Measurements from ENCODE around the gene MAP3K3. TPM values are rescaled to one million over a fixed set of nuclear protein-coding genes. Genes with fewer than 3 reads are reported as not detected.

The MAP3K3 gene
- total RNA-seq, 2 experiments from 2014 or later: 75.8 to 78.1 TPM

- H3K4me1 Mint-ChIP-seq (ENCODE audit: low read depth): no peaks in the 10 kb centered on the region
- no peaks in the 10 kb centered on the region for H3K9me3 Mint-ChIP-seq
- ATAC-seq (ENCODE audit: poor library complexity) (no peak), DNase-seq (no peak)
- no peaks in the 10 kb centered on the region for H3K27me3 Mint-ChIP-seq
- intact Hi-C loops (cut with DNase I, micrococcal nuclease): no loop called here
- Histone ChIP-seq H3K4me3 (ENCODE audit: low read length) (no peak overlapping the region), H3K4me1 (ENCODE audit: insufficient read depth, low read length) (no peaks in the 10 kb centered on the region), H3K36me3 (ENCODE audit: insufficient read depth, low read length) (peaks cover 71% of the 10 kb centered on the region), H3K9me3 (ENCODE audit: control insufficient read depth in 1 of 2, insufficient read depth in 1 of 2, low read length in 2 of 2) (no peaks in the 10 kb centered on the region), H3K27ac (ENCODE audit: low read depth in 1 of 2, low read length in 2 of 2) (no peak overlapping the region), H3K27me3 (ENCODE audit: control insufficient read depth in 1 of 2, insufficient read depth in 2 of 2, low read length in 2 of 2) (no peaks in the 10 kb centered on the region)
- POLR2A ChIA-PET: interaction anchor here (1.5 to 3.1 kb wide), 2 partner anchors 9 to 16 kb away, joined by 4 to 22 read pairs; no protein-coding TSS in a partner anchor
- peaks cover 82% of the 10 kb centered on the region for H3K36me3 Mint-ChIP-seq (ENCODE audit: low read depth)
- CTCF ChIA-PET: interaction anchor here (1.9 kb wide), 1 partner anchor 25 kb away, joined by 5 read pairs; no protein-coding TSS in a partner anchor
- H3K27ac Mint-ChIP-seq: no peak overlapping the region
- TF ChIP-seq CTCF (IDR thresholded peaks at IDR 0.05): no peak
- no peak overlapping the region for H3K4me3 Mint-ChIP-seq
These were observed 63.4 kb downstream of the MAP3K3 start for GRCh38 chr17:63685578-63685977.

GRCh38 chr17:63686138-63686685, 64.0 kb downstream of the MAP3K3 start:
- no peak for TF ChIP-seq CTCF (IDR thresholded peaks at IDR 0.05)
- POLR2A ChIA-PET: interaction anchor here (1.5 to 3.1 kb wide), 3 partner anchors 8 to 15 kb away, joined by 4 to 22 read pairs (median 4); no protein-coding TSS in a partner anchor
- ATAC-seq (ENCODE audit: poor library complexity): no peak
- no peaks in the 10 kb centered on the region for H3K9me3 ChIP-seq (ENCODE audit: control insufficient read depth in 1 of 2, insufficient read depth in 1 of 2, low read length in 2 of 2)
- H3K27ac Mint-ChIP-seq: peak overlapping the region; percentile 2
- intact Hi-C loops (cut with DNase I, micrococcal nuclease): no loop called here
- no peak overlapping the region for H3K4me3 Mint-ChIP-seq
- H3K27ac ChIP-seq (ENCODE audit: low read depth in 1 of 2, low read length in 2 of 2): no peak overlapping the region
- DNase-seq: no peak
- no peaks in the 10 kb centered on the region for H3K27me3 Mint-ChIP-seq
- H3K36me3 Mint-ChIP-seq (ENCODE audit: low read depth): peaks cover 82% of the 10 kb centered on the region
- no peak overlapping the region for H3K4me3 ChIP-seq (ENCODE audit: low read length)
- H3K36me3 ChIP-seq (ENCODE audit: insufficient read depth, low read length): peaks cover 75% of the 10 kb centered on the region
- no peaks in the 10 kb centered on the region for H3K9me3 Mint-ChIP-seq
- CTCF ChIA-PET: interaction anchor here (1.9 kb wide), 1 partner anchor 24 kb away, joined by 5 read pairs; no protein-coding TSS in a partner anchor
- H3K27me3 ChIP-seq (ENCODE audit: control insufficient read depth in 1 of 2, insufficient read depth in 2 of 2, low read length in 2 of 2): no peaks in the 10 kb centered on the region
- H3K4me1 Mint-ChIP-seq (ENCODE audit: low read depth): no peaks in the 10 kb centered on the region
- H3K4me1 ChIP-seq (ENCODE audit: insufficient read depth, low read length): no peaks in the 10 kb centered on the region

- intact Hi-C loops (cut with DNase I, micrococcal nuclease): no loop called here
- Histone ChIP-seq H3K27me3 (ENCODE audit: control insufficient read depth in 1 of 2, insufficient read depth in 2 of 2, low read length in 2 of 2) (no peaks in the 10 kb centered on the region), H3K36me3 (ENCODE audit: insufficient read depth, low read length) (peaks cover 75% of the 10 kb centered on the region), H3K4me1 (ENCODE audit: insufficient read depth, low read length) (peaks cover 11% of the 10 kb centered on the region), H3K27ac (ENCODE audit: low read depth in 1 of 2, low read length in 2 of 2) (no peak overlapping the region), H3K4me3 (ENCODE audit: low read length) (no peak overlapping the region), H3K9me3 (ENCODE audit: control insufficient read depth in 1 of 2, insufficient read depth in 1 of 2, low read length in 2 of 2) (no peaks in the 10 kb centered on the region)
- Mint-ChIP-seq H3K9me3 (no peaks in the 10 kb centered on the region), H3K27ac (peak overlapping the region; percentile 69), H3K4me3 (no peak overlapping the region), H3K36me3 (ENCODE audit: low read depth) (peaks cover 83% of the 10 kb centered on the region), H3K27me3 (no peaks in the 10 kb centered on the region), H3K4me1 (ENCODE audit: low read depth) (peaks cover 11% of the 10 kb centered on the region)
- no peak for ATAC-seq (ENCODE audit: poor library complexity)
- ChIA-PET CTCF (interaction anchor here (1.2 to 1.7 kb wide), 3 partner anchors 8 to 22 kb away, joined by 3 to 5 read pairs (median 3); no protein-coding TSS in a partner anchor), POLR2A (interaction anchor here (0.8 kb wide), 1 partner anchor 9 kb away, joined by 3 read pairs; no protein-coding TSS in a partner anchor)
- no peak for TF ChIP-seq CTCF (IDR thresholded peaks at IDR 0.05)
- DNase-seq: no peak
These were observed 66.3 kb downstream of the MAP3K3 start for GRCh38 chr17:63688396-63689020.

Measured in CD4-positive, alpha-beta T cell (primary cell).